AG04450 (cell line): ENCODE results near the gene CARMIL1. TPM values are rescaled to one million over a fixed set of nuclear protein-coding genes. Genes with fewer than 3 reads are reported as not detected.

Experiments
- CTCF ChIA-PET: fragments of 300-600, 350-600 bp; formaldehyde crosslinking; extraction: SDS; loops from one replicate; lab custom pipeline; 2022; ENCODE audit warnings: antibody characterized with exemption, inconsistent platforms; lab: Charles Lee
- POLR2A ChIA-PET: fragments of 350-600 bp; formaldehyde crosslinking; extraction: SDS; loops from one replicate; lab custom pipeline; 2021; ENCODE audit warnings: antibody characterized with exemption, inconsistent platforms; lab: Yijun Ruan, JAX
- DNase-seq: peaks from one replicate; pipeline ENCODE4 v3.0.0-alpha.2; 2011; ENCODE audit warnings: low read depth, low spot score
- H3K27ac ChIP-seq: one replicate; pipeline ENCODE4 v1.5.1; 2012; ENCODE audit warnings: low read depth, low read length, control low read depth
- H3K27me3 ChIP-seq: one replicate; pipeline ENCODE4 v1.6.0; 2012; ENCODE audit warnings: low read length; ENCODE audit not compliant: control insufficient read depth, insufficient read depth
- H3K4me3 ChIP-seq: 2 replicates; pipeline ENCODE4 v1.5.1; 2011; ENCODE audit warnings: mild to moderate bottlenecking, low read depth, low read length, control low read depth
- H3K9me3 ChIP-seq: 2 replicates; pipeline ENCODE4 v1.5.1; 2012; ENCODE audit warnings: low read length; ENCODE audit not compliant: control insufficient read depth, insufficient read depth
- polyA plus RNA-seq: library from polyadenylated mRNA; depleted of rRNA; stranded (reverse); fragments of >200 nt; gene quantifications from 2 replicates; pipeline ENCODE4 v1.2.3, GENCODE V29; 2011
- TF ChIP-seq, protein P1 (sequence below): IDR thresholded peaks from 2 replicates; pipeline ENCODE4 v1.5.1; 2011; ENCODE audit warnings: low read depth, low read length, control low read depth, inconsistent platforms

Gene CARMIL1
- polyA plus RNA-seq, 1 experiment, result 0.55 TPM

GRCh38 chr6:25659633-25660368, 380.6 kb downstream of the CARMIL1 start:
- ChIA-PET CTCF (interaction anchor here (0.7 kb wide), 1 partner anchor 405 kb away, joined by 3 read pairs; no protein-coding TSS in a partner anchor), POLR2A (no interaction called here)
- Histone ChIP-seq H3K27ac (no peak overlapping the region), H3K9me3 (no peaks in the 10 kb centered on the region), H3K27me3 (no peaks in the 10 kb centered on the region), H3K4me3 (no peak overlapping the region)
- DNase-seq, result no peak
- TF ChIP-seq, protein P1, sequence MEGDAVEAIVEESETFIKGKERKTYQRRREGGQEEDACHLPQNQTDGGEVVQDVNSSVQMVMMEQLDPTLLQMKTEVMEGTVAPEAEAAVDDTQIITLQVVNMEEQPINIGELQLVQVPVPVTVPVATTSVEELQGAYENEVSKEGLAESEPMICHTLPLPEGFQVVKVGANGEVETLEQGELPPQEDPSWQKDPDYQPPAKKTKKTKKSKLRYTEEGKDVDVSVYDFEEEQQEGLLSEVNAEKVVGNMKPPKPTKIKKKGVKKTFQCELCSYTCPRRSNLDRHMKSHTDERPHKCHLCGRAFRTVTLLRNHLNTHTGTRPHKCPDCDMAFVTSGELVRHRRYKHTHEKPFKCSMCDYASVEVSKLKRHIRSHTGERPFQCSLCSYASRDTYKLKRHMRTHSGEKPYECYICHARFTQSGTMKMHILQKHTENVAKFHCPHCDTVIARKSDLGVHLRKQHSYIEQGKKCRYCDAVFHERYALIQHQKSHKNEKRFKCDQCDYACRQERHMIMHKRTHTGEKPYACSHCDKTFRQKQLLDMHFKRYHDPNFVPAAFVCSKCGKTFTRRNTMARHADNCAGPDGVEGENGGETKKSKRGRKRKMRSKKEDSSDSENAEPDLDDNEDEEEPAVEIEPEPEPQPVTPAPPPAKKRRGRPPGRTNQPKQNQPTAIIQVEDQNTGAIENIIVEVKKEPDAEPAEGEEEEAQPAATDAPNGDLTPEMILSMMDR, result no peak

DNA sequence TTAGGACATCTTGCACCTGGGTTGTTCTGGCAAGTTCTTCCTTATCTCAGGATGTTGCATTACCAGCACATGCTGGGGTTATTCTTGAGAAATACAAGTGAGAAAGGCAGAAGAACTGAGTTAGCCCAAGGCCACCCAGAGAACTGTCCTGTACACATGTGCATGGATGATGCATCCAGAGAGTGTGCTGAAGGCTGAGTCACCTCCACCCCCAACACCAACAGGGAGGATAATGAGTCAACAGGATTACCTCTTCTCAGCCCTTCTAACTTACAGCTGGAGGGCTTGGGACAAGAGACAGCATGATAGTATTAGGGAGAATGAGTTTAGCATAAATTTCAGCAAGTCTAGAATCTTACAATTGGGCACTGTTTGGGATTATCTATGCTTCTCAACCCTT, 381.3 kb downstream of the CARMIL1 start:
- H3K9me3 ChIP-seq, result no peaks in the 10 kb centered on the region
- TF ChIP-seq, protein P1, result no peak
- H3K4me3 ChIP-seq, result no peak overlapping the region
- POLR2A ChIA-PET, result no interaction called here
- CTCF ChIA-PET, result interaction anchor here (0.7 kb wide), 1 partner anchor 406 kb away, joined by 3 read pairs; no protein-coding TSS in a partner anchor
- no peaks in the 10 kb centered on the region for H3K27me3 ChIP-seq
- H3K27ac ChIP-seq, result no peak overlapping the region
- DNase-seq, result no peak

DNA sequence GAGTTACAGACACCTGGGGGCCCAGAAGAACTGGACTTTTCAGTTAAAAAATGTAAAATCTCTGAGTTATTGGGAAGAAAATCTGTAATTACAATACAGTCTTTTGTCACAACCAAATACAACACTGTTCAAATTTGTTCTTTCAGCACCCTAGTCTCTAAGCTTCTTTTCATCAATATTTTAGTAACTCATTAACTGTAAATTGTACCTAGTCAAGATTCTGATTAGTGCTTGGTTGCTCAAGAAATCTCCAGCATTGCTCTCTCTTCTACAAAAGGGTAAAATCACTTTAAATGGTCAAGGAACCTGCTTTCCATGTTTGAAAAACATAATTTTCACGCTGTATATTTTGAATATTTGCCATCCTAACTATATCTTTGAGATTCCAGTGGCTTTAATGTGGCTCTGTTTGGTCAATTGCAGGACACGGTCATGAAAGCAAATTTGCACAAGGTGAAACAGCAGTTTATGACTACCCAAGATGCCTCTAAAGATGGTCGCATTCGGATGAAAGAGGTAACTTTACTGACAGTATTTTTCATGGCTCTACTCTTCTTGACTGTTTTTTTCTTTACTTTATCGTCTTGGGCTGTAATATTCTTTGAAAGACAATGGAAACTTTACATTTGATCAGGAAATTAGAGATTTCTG, 382.1 kb downstream of the CARMIL1 start:
- no peak overlapping the region for H3K27ac ChIP-seq
- TF ChIP-seq, protein P1, result no peak
- no peak overlapping the region for H3K4me3 ChIP-seq
- ChIA-PET CTCF (no interaction called here), POLR2A (no interaction called here)
- no peaks in the 10 kb centered on the region for H3K27me3 ChIP-seq
- H3K9me3 ChIP-seq, result no peaks in the 10 kb centered on the region
- no peak for DNase-seq

DNA sequence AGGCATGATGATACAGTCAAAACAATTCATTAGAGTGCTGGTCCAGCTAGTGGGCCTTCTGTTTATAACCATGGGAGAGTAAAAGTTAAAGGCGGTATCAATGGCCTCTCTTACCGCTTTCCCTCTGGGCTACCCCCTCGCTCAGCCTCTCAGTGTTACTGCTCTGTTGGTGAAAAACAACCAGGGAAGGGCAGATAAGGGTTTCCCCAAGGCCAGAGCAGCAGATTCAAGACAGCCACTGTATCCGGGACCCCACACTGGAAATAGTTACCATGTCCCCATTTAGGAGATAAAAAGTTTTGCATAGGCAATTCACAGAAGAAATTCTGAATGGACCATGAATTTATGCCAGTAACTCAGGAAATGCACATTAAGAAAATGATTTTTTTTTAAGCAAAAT, 386.3 kb downstream of the CARMIL1 start:
- no peaks in the 10 kb centered on the region for H3K9me3 ChIP-seq
- H3K4me3 ChIP-seq, result no peak overlapping the region
- no peak overlapping the region for H3K27ac ChIP-seq
- H3K27me3 ChIP-seq, result no peaks in the 10 kb centered on the region
- DNase-seq, result no peak
- ChIA-PET POLR2A (no interaction called here), CTCF (no interaction called here)
- TF ChIP-seq, protein P1, result no peak

DNA sequence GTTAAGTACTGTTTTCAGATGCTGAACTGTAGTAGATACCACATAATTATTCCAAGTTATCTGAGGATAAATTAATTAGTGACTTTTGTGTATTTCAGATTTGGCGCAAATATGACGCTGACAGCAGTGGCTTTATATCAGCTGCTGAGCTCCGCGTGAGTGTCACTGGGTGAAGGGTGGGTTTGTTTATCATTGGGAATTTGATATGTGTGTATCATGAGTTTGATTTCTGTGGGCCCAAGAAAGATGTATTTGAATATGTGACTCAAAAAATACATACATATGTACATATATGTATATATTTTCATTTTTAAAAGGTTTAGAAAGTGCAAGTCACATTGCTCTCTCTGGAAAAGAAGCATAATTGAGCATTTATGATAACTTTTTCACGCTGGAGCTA, 390.2 kb downstream of the CARMIL1 start:
- Histone ChIP-seq H3K27me3 (no peaks in the 10 kb centered on the region), H3K4me3 (no peak overlapping the region), H3K27ac (no peak overlapping the region), H3K9me3 (no peaks in the 10 kb centered on the region)
- POLR2A ChIA-PET, result no interaction called here
- no peak for DNase-seq
- TF ChIP-seq, protein P1, result no peak
- CTCF ChIA-PET, result no interaction called here
